ENCODE results near the gene MYBPC1. TPM values are rescaled to one million over a fixed set of nuclear protein-coding genes. Genes with fewer than 3 reads are reported as not detected.

MYBPC1 gene
- total and polyA plus RNA-seq, 2 donors, result 4.6 to 10.6 TPM

- H3K27me3 ChIP-seq (ENCODE audit: control insufficient read depth in 2 of 2, insufficient read depth in 1 of 2, low read length in 1 of 2), result no peaks in the 10 kb centered on the region
- H3K4me1 ChIP-seq (ENCODE audit: control insufficient read depth in 2 of 2, insufficient read depth in 2 of 2, low read length in 2 of 2), result no peaks in the 10 kb centered on the region
- no peak overlapping the region for H3K27ac ChIP-seq (ENCODE audit: low read depth in 1 of 2, low read length in 1 of 2)
- H3K4me3 ChIP-seq (ENCODE audit: low read length in 2 of 2), result no peak overlapping the region
- no peaks in the 10 kb centered on the region for H3K36me3 ChIP-seq (ENCODE audit: control insufficient read depth in 2 of 2, insufficient read depth in 2 of 2, low read length in 1 of 2)
- no peak for DNase-seq (ENCODE audit: low read depth in 6 of 9, low spot score in 9 of 9)
- WGBS, result 93% methylated on average over 4 of the region's 4 CpGs
- no peaks in the 10 kb centered on the region for H3K9me3 ChIP-seq (ENCODE audit: control insufficient read depth in 2 of 2, insufficient read depth in 1 of 2, low read length in 1 of 2)
Observed at GRCh38 chr12:101567918-101568317, 26.9 kb upstream of the MYBPC1 start.

GRCh38 chr12:101570047-101570446 is 24.7 kb upstream of the MYBPC1 start:
- no peaks in the 10 kb centered on the region for H3K9me3 ChIP-seq (ENCODE audit: control insufficient read depth in 2 of 2, insufficient read depth in 1 of 2, low read length in 1 of 2)
- H3K27me3 ChIP-seq (ENCODE audit: control insufficient read depth in 2 of 2, insufficient read depth in 1 of 2, low read length in 1 of 2), result no peaks in the 10 kb centered on the region
- WGBS, result 6% methylated on average over 2 of the region's 2 CpGs
- peak in 1 of 9 donors; percentile 16 for DNase-seq (ENCODE audit: low read depth in 6 of 9, low spot score in 9 of 9)
- no peaks in the 10 kb centered on the region for H3K36me3 ChIP-seq (ENCODE audit: control insufficient read depth in 2 of 2, insufficient read depth in 2 of 2, low read length in 1 of 2)
- no peak overlapping the region for H3K4me3 ChIP-seq (ENCODE audit: low read length in 2 of 2)
- H3K27ac ChIP-seq (ENCODE audit: low read depth in 1 of 2, low read length in 1 of 2), result no peak overlapping the region
- H3K4me1 ChIP-seq (ENCODE audit: control insufficient read depth in 2 of 2, insufficient read depth in 2 of 2, low read length in 2 of 2), result no peaks in the 10 kb centered on the region

- H3K9me3 ChIP-seq (ENCODE audit: control insufficient read depth in 2 of 2, insufficient read depth in 1 of 2, low read length in 1 of 2), result no peaks in the 10 kb centered on the region
- WGBS, result 81% methylated on average over 4 of the region's 4 CpGs
- no peak overlapping the region for H3K4me3 ChIP-seq (ENCODE audit: low read length in 2 of 2)
- no peaks in the 10 kb centered on the region for H3K4me1 ChIP-seq (ENCODE audit: control insufficient read depth in 2 of 2, insufficient read depth in 2 of 2, low read length in 2 of 2)
- no peak for DNase-seq (ENCODE audit: low read depth in 6 of 9, low spot score in 9 of 9)
- H3K36me3 ChIP-seq (ENCODE audit: control insufficient read depth in 2 of 2, insufficient read depth in 2 of 2, low read length in 1 of 2), result no peaks in the 10 kb centered on the region
- H3K27ac ChIP-seq (ENCODE audit: low read depth in 1 of 2, low read length in 1 of 2), result no peak overlapping the region
- no peaks in the 10 kb centered on the region for H3K27me3 ChIP-seq (ENCODE audit: control insufficient read depth in 2 of 2, insufficient read depth in 1 of 2, low read length in 1 of 2)
Observed at GRCh38 chr12:101571105-101571504, 23.7 kb upstream of the MYBPC1 start.

GRCh38 chr12:101573743-101574142 is 21.0 kb upstream of the MYBPC1 start:
- Histone ChIP-seq H3K4me1 (ENCODE audit: control insufficient read depth in 2 of 2, insufficient read depth in 2 of 2, low read length in 2 of 2) (no peaks in the 10 kb centered on the region), H3K4me3 (ENCODE audit: low read length in 2 of 2) (no peak overlapping the region), H3K27me3 (ENCODE audit: control insufficient read depth in 2 of 2, insufficient read depth in 1 of 2, low read length in 1 of 2) (no peaks in the 10 kb centered on the region), H3K9me3 (ENCODE audit: control insufficient read depth in 2 of 2, insufficient read depth in 1 of 2, low read length in 1 of 2) (no peaks in the 10 kb centered on the region), H3K36me3 (ENCODE audit: control insufficient read depth in 2 of 2, insufficient read depth in 2 of 2, low read length in 1 of 2) (no peaks in the 10 kb centered on the region), H3K27ac (ENCODE audit: low read depth in 1 of 2, low read length in 1 of 2) (no peak overlapping the region)
- WGBS, result 98% methylated on average over 1 of the region's 1 CpG
- DNase-seq (ENCODE audit: low read depth in 6 of 9, low spot score in 9 of 9), result no peak

- Histone ChIP-seq H3K27ac (ENCODE audit: low read depth in 1 of 2, low read length in 1 of 2) (no peak overlapping the region), H3K36me3 (ENCODE audit: control insufficient read depth in 2 of 2, insufficient read depth in 2 of 2, low read length in 1 of 2) (no peaks in the 10 kb centered on the region), H3K27me3 (ENCODE audit: control insufficient read depth in 2 of 2, insufficient read depth in 1 of 2, low read length in 1 of 2) (no peaks in the 10 kb centered on the region), H3K9me3 (ENCODE audit: control insufficient read depth in 2 of 2, insufficient read depth in 1 of 2, low read length in 1 of 2) (no peaks in the 10 kb centered on the region), H3K4me3 (ENCODE audit: low read length in 2 of 2) (no peak overlapping the region), H3K4me1 (ENCODE audit: control insufficient read depth in 2 of 2, insufficient read depth in 2 of 2, low read length in 2 of 2) (no peaks in the 10 kb centered on the region)
- WGBS, result 94% methylated on average over 2 of the region's 2 CpGs
- no peak for DNase-seq (ENCODE audit: low read depth in 6 of 9, low spot score in 9 of 9)
Observed at GRCh38 chr12:101578417-101578816, 16.4 kb upstream of the MYBPC1 start.

- no peaks in the 10 kb centered on the region for H3K27me3 ChIP-seq (ENCODE audit: control insufficient read depth in 2 of 2, insufficient read depth in 1 of 2, low read length in 1 of 2)
- H3K4me3 ChIP-seq (ENCODE audit: low read length in 2 of 2), result no peak overlapping the region
- no peaks in the 10 kb centered on the region for H3K9me3 ChIP-seq (ENCODE audit: control insufficient read depth in 2 of 2, insufficient read depth in 1 of 2, low read length in 1 of 2)
- DNase-seq (ENCODE audit: low read depth in 6 of 9, low spot score in 9 of 9), result no peak
- no peaks in the 10 kb centered on the region for H3K36me3 ChIP-seq (ENCODE audit: control insufficient read depth in 2 of 2, insufficient read depth in 2 of 2, low read length in 1 of 2)
- H3K4me1 ChIP-seq (ENCODE audit: control insufficient read depth in 2 of 2, insufficient read depth in 2 of 2, low read length in 2 of 2), result no peaks in the 10 kb centered on the region
- WGBS, result 53% methylated on average over 1 of the region's 1 CpG
- no peak overlapping the region for H3K27ac ChIP-seq (ENCODE audit: low read depth in 1 of 2, low read length in 1 of 2)
Observed at GRCh38 chr12:101581190-101581589, 13.6 kb upstream of the MYBPC1 start.

- Histone ChIP-seq H3K27ac (ENCODE audit: low read depth in 1 of 2, low read length in 1 of 2) (no peak overlapping the region), H3K4me3 (ENCODE audit: low read length in 2 of 2) (no peak overlapping the region), H3K36me3 (ENCODE audit: control insufficient read depth in 2 of 2, insufficient read depth in 2 of 2, low read length in 1 of 2) (no peaks in the 10 kb centered on the region), H3K9me3 (ENCODE audit: control insufficient read depth in 2 of 2, insufficient read depth in 1 of 2, low read length in 1 of 2) (no peaks in the 10 kb centered on the region), H3K4me1 (ENCODE audit: control insufficient read depth in 2 of 2, insufficient read depth in 2 of 2, low read length in 2 of 2) (no peaks in the 10 kb centered on the region), H3K27me3 (ENCODE audit: control insufficient read depth in 2 of 2, insufficient read depth in 1 of 2, low read length in 1 of 2) (no peaks in the 10 kb centered on the region)
- DNase-seq (ENCODE audit: low read depth in 6 of 9, low spot score in 9 of 9), result no peak
- WGBS, result 95% methylated on average over 1 of the region's 1 CpG
Observed at GRCh38 chr12:101582937-101583336, 11.8 kb upstream of the MYBPC1 start.

- DNase-seq (ENCODE audit: low read depth in 6 of 9, low spot score in 9 of 9), result no peak
- no peaks in the 10 kb centered on the region for H3K9me3 ChIP-seq (ENCODE audit: control insufficient read depth in 2 of 2, insufficient read depth in 1 of 2, low read length in 1 of 2)
- no peaks in the 10 kb centered on the region for H3K27me3 ChIP-seq (ENCODE audit: control insufficient read depth in 2 of 2, insufficient read depth in 1 of 2, low read length in 1 of 2)
- H3K4me1 ChIP-seq (ENCODE audit: control insufficient read depth in 2 of 2, insufficient read depth in 2 of 2, low read length in 2 of 2), result no peaks in the 10 kb centered on the region
- no peak overlapping the region for H3K27ac ChIP-seq (ENCODE audit: low read depth in 1 of 2, low read length in 1 of 2)
- no peaks in the 10 kb centered on the region for H3K36me3 ChIP-seq (ENCODE audit: control insufficient read depth in 2 of 2, insufficient read depth in 2 of 2, low read length in 1 of 2)
- H3K4me3 ChIP-seq (ENCODE audit: low read length in 2 of 2), result no peak overlapping the region
- 87% methylated on average over 3 of the region's 3 CpGs for WGBS
Observed at GRCh38 chr12:101590383-101590782, 4.4 kb upstream of the MYBPC1 start.

GRCh38 chr12:101591781-101592180 is 3.0 kb upstream of the MYBPC1 start:
- no peaks in the 10 kb centered on the region for H3K9me3 ChIP-seq (ENCODE audit: control insufficient read depth in 2 of 2, insufficient read depth in 1 of 2, low read length in 1 of 2)
- no peak overlapping the region for H3K4me3 ChIP-seq (ENCODE audit: low read length in 2 of 2)
- H3K4me1 ChIP-seq (ENCODE audit: control insufficient read depth in 2 of 2, insufficient read depth in 2 of 2, low read length in 2 of 2), result no peaks in the 10 kb centered on the region
- no peak overlapping the region for H3K27ac ChIP-seq (ENCODE audit: low read depth in 1 of 2, low read length in 1 of 2)
- no peak for DNase-seq (ENCODE audit: low read depth in 6 of 9, low spot score in 9 of 9)
- no peaks in the 10 kb centered on the region for H3K27me3 ChIP-seq (ENCODE audit: control insufficient read depth in 2 of 2, insufficient read depth in 1 of 2, low read length in 1 of 2)
- H3K36me3 ChIP-seq (ENCODE audit: control insufficient read depth in 2 of 2, insufficient read depth in 2 of 2, low read length in 1 of 2), result no peaks in the 10 kb centered on the region

- Histone ChIP-seq H3K27ac (ENCODE audit: low read depth in 1 of 2, low read length in 1 of 2) (no peak overlapping the region), H3K4me1 (ENCODE audit: control insufficient read depth in 2 of 2, insufficient read depth in 2 of 2, low read length in 2 of 2) (no peaks in the 10 kb centered on the region), H3K27me3 (ENCODE audit: control insufficient read depth in 2 of 2, insufficient read depth in 1 of 2, low read length in 1 of 2) (no peaks in the 10 kb centered on the region), H3K9me3 (ENCODE audit: control insufficient read depth in 2 of 2, insufficient read depth in 1 of 2, low read length in 1 of 2) (no peaks in the 10 kb centered on the region), H3K36me3 (ENCODE audit: control insufficient read depth in 2 of 2, insufficient read depth in 2 of 2, low read length in 1 of 2) (no peaks in the 10 kb centered on the region), H3K4me3 (ENCODE audit: low read length in 2 of 2) (no peak overlapping the region)
- no peak for DNase-seq (ENCODE audit: low read depth in 6 of 9, low spot score in 9 of 9)
- WGBS, result 94% methylated on average over 2 of the region's 2 CpGs
Observed at GRCh38 chr12:101592448-101592847, 2.3 kb upstream of the MYBPC1 start.
